K562 (cell line): Measurements from ENCODE around the gene ATP6V0A1. TPM values are rescaled to one million over a fixed set of nuclear protein-coding genes. Genes with fewer than 3 reads are reported as not detected.

Experiments used
- ASH1L ChIP-seq: fragments of 450-650 bp; IDR thresholded peaks from 2 replicates; pipeline ENCODE4 v1.6.1; 2018; ENCODE audit warnings: borderline replicate concordance, mild to moderate bottlenecking, low read depth; ENCODE audit not compliant: partially characterized antibody
- ATF7 ChIP-seq: fragments of 450-650 bp; IDR thresholded peaks from 2 replicates; pipeline ENCODE4 v1.7.1; 2014; ENCODE audit warnings: mild to moderate bottlenecking, moderate library complexity
- CEBPZ ChIP-seq: fragments of 150-350 bp; IDR thresholded peaks from 2 replicates; pipeline ENCODE4 v1.6.1; 2014; ENCODE audit warnings: low read depth, mild to moderate bottlenecking, low read length, borderline replicate concordance
- FOXA1 ChIP-seq: fragments of 450-650 bp; IDR thresholded peaks from 2 replicates; pipeline ENCODE4 v1.6.1; 2016; ENCODE audit warnings: mild to moderate bottlenecking, borderline replicate concordance
- FOXK2 ChIP-seq, 2 experiments: fragments of 450-650 bp; IDR thresholded peaks in 1 of 2; conservative IDR thresholded peaks in 1 of 2; 2 replicates each; pipeline ENCODE4 v1.6.1; 2016; ENCODE audit warnings: low read depth in 2 of 2, mild to moderate bottlenecking in 1 of 2
- KLF16 ChIP-seq: IDR thresholded peaks from 2 replicates; pipeline ENCODE4 v1.6.1; 2016; ENCODE audit warnings: antibody characterized with exemption
- LARP7 ChIP-seq: fragments of 450-650 bp; IDR thresholded peaks from 2 replicates; pipeline ENCODE4 v1.6.1; 2016
- MEF2D ChIP-seq: conservative IDR thresholded peaks from 2 replicates; pipeline ENCODE4 v1.6.1; 2016; ENCODE audit warnings: low read depth, missing genetic modification characterization, missing compliant biosample characterization
- MYBL2 ChIP-seq, 2 experiments: fragments of 450-650 bp in 1 of 2; sonication (generic) in 1 of 2; formaldehyde crosslinking in 1 of 2; IDR thresholded peaks; 2 replicates each; pipeline versions ENCODE4 v1.6.1 to v1.8.1; 2017 to 2022; ENCODE audit warnings: borderline replicate concordance in 1 of 2, inconsistent platforms in 1 of 2, low read depth in 1 of 2, mild to moderate bottlenecking in 1 of 2, missing genetic modification reagents in 1 of 2, moderate library complexity in 1 of 2
- NFE2 ChIP-seq: IDR thresholded peaks from 2 replicates; pipeline ENCODE4 v1.6.1; 2014; ENCODE audit warnings: antibody characterized with exemption, low read depth
- POLR3A ChIP-seq: IDR thresholded peaks from 2 replicates; pipeline ENCODE4 v1.6.1; 2011; ENCODE audit warnings: borderline replicate concordance, mild to moderate bottlenecking, moderate library complexity; ENCODE audit not compliant: insufficient read length, insufficient read depth; ENCODE audit errors: extremely low read depth
- SMAD4 ChIP-seq: fragments of 250-450 bp; sonication (Bioruptor Pico); conservative IDR thresholded peaks from 2 replicates; pipeline ENCODE4 v1.8.0; 2021; ENCODE audit warnings: inconsistent platforms, mild to moderate bottlenecking, moderate library complexity
- SMARCE1 ChIP-seq: fragments of 450-650 bp; IDR thresholded peaks from 2 replicates; pipeline ENCODE4 v1.7.1; 2016; ENCODE audit warnings: mild to moderate bottlenecking
- ZBTB5 ChIP-seq: fragments of 450-650 bp; IDR thresholded peaks from 2 replicates; pipeline ENCODE4 v1.6.1; 2017; ENCODE audit warnings: antibody characterized with exemption
- ZFP1 ChIP-seq: fragments of 450-650 bp; formaldehyde crosslinking; IDR thresholded peaks from 2 replicates; pipeline ENCODE4 v1.4.0; 2020; ENCODE audit warnings: mild to moderate bottlenecking, mixed read lengths
- ZNF12 ChIP-seq: sonication (generic); formaldehyde crosslinking; IDR thresholded peaks from 2 replicates; pipeline ENCODE4 v1.4.0; 2020; ENCODE audit warnings: mild to moderate bottlenecking, missing genetic modification reagents
- ZNF175 ChIP-seq: fragments of 200-800 bp; sonication (Bioruptor generic); IDR thresholded peaks from 2 replicates; pipeline ENCODE4 v1.6.1; 2016; ENCODE audit warnings: low read depth, mild to moderate bottlenecking, missing genetic modification characterization, missing compliant biosample characterization
- ZNF277 ChIP-seq: fragments of 250-450 bp; sonication (Bioruptor Pico); IDR thresholded peaks from 2 replicates; pipeline ENCODE4 v1.8.0; 2022; ENCODE audit warnings: inconsistent platforms, mild to moderate bottlenecking, moderate library complexity, borderline replicate concordance
- ZNF79 ChIP-seq: fragments of 250-450 bp; sonication (Bioruptor Pico); IDR thresholded peaks from 2 replicates; pipeline ENCODE4 v1.4.0; 2020; ENCODE audit warnings: low read depth, mild to moderate bottlenecking, moderate library complexity
- polyA plus RNA-seq, 8 experiments: library from polyadenylated mRNA; depleted of rRNA in 4 of 8; stranded (reverse) in 5 of 8; unstranded in 3 of 8; fragments of >200 nt; fragmentation: Nextera tagmentation in 2 of 8; fragmentation: Illumina TruSeq in 1 of 8; extraction: Ambion mirVana in 2 of 8; extraction: Trizol in 1 of 8; gene quantifications; 2 replicates each; pipeline versions ENCODE4 v1.2.1 to v1.2.3, GENCODE V29; 2011 to 2014; ENCODE audit warnings: inconsistent platforms in 1 of 8, missing spikeins in 1 of 8
- total RNA-seq, 7 experiments: library from RNA; depleted of rRNA in 6 of 7; stranded (reverse); fragments of >200 nt in 6 of 7; fragmentation: Illumina TruSeq in 2 of 7; extraction: Trizol in 2 of 7; gene quantifications; 2 replicates each; pipeline versions ENCODE4 v1.2.1 to v1.2.3, GENCODE V29; 2011 to 2021; ENCODE audit warnings: low replicate concordance in 1 of 7

Gene ATP6V0A1
- total and polyA plus RNA-seq, 9 of the 15 experiments (the other 6 are each of a cell fraction or from before 2014, with no cell fraction given): 11.8 to 158 (median 75.5) TPM

GRCh38 chr17:42458497-42459255 lies at the start of gene ATP6V0A1 (continued):
- TF ChIP-seq LARP7 (peak; percentile 60), SMAD4 (CRISPR knock-in tag) (0 out of 2 replicates have a peak, but pooled peaks have one; percentile 38), ZBTB5 (no peak), POLR3A (no peak), FOXA1 (no peak), FOXK2 (conservative IDR thresholded peaks at IDR 0.05 in 1 of 2, IDR thresholded peaks at IDR 0.05 in 1 of 2; ENCODE audit: low read depth in 2 of 2) (peak; percentile 20 to 44; a peak in 1 of 4 replicates), ZNF175 (peak; percentile 58; the same call in 1 of the 2 replicates), SMARCE1 (peak; percentile 51; the same call in 1 of the 2 replicates), ZFP1 (CRISPR knock-in tag) (no peak), MEF2D (tag) (no peak), ZNF12 (CRISPR knock-in tag) (no peak), ZNF79 (CRISPR knock-in tag) (no peak), NFE2 (peak; percentile 67), ATF7 (peak; percentile 91), ASH1L (peak; percentile 15), ZNF277 (CRISPR knock-in tag) (no peak), KLF16 (no peak), CEBPZ (no peak), MYBL2 (IDR thresholded peaks at IDR 0.05; ENCODE audit: low read depth) (no peak), MYBL2 (CRISPR knock-in tag; IDR thresholded peaks at IDR 0.05; ENCODE audit: borderline replicate concordance) (no peak)
